Raji (cell line): Measurements from ENCODE around the gene RSPO3.

Source experiments
- POLR2A ChIP-seq: IDR thresholded peaks from 2 replicates; pipeline ENCODE4 v1.6.1; 2011; ENCODE audit warnings: low read depth, low read length, control low read depth; ENCODE audit not compliant: insufficient read depth

RSPO3 gene

GRCh38 chr6:127118298-127119101 is at the start of gene RSPO3:
TSS of gene RSPO3 (plus strand) at chr6:127118671. CDS start at chr6:127119193, 522 bp downstream.
- TF ChIP-seq POLR2A = no peak

GRCh38 chr6:127069659-127070279 is 48.7 kb upstream of the RSPO3 start:
- no peak for TF ChIP-seq POLR2A

- TF ChIP-seq POLR2A = no peak
Measured at GRCh38 chr6:127073222-127073621, 45.2 kb upstream of the RSPO3 start.

- no peak for TF ChIP-seq POLR2A
Measured at GRCh38 chr6:127076466-127076865, 42.0 kb upstream of the RSPO3 start.

- TF ChIP-seq POLR2A = no peak
Measured at GRCh38 chr6:127077886-127078285, 40.6 kb upstream of the RSPO3 start.

- no peak for TF ChIP-seq POLR2A
Measured at GRCh38 chr6:127078669-127079068, 39.8 kb upstream of the RSPO3 start.

- TF ChIP-seq POLR2A = no peak
Measured at GRCh38 chr6:127079681-127080080, 38.8 kb upstream of the RSPO3 start.

- no peak for TF ChIP-seq POLR2A
Measured at GRCh38 chr6:127080081-127080480, 38.4 kb upstream of the RSPO3 start.

- TF ChIP-seq POLR2A = no peak
Measured at GRCh38 chr6:127083231-127083962, 35.1 kb upstream of the RSPO3 start.

- no peak for TF ChIP-seq POLR2A
Measured at GRCh38 chr6:127083963-127084310, 34.5 kb upstream of the RSPO3 start.

GRCh38 chr6:127085181-127085580 is 33.3 kb upstream of the RSPO3 start:
- TF ChIP-seq POLR2A = no peak

GRCh38 chr6:127090051-127090450 is 28.4 kb upstream of the RSPO3 start:
- TF ChIP-seq POLR2A = no peak

GRCh38 chr6:127092466-127092865 is 26.0 kb upstream of the RSPO3 start:
- TF ChIP-seq POLR2A = no peak

- no peak for TF ChIP-seq POLR2A
Measured at GRCh38 chr6:127094791-127095190, 23.7 kb upstream of the RSPO3 start.

GRCh38 chr6:127096167-127096566 is 22.3 kb upstream of the RSPO3 start:
- TF ChIP-seq POLR2A = no peak
